ENCODE results near the gene THSD4.
"Not testable (repeated sequence)": the region's sequence is repeated elsewhere in the genome, so short reads cannot be mapped to it uniquely, and the experiment has no call there.

THSD4 gene

GRCh38 chr15:71654720-71655174, 539.5 kb downstream of the THSD4 start:
- in situ Hi-C loops (cut with HindIII; ENCODE audit: low sequenced_read_pairs), result no loop called here

DNA sequence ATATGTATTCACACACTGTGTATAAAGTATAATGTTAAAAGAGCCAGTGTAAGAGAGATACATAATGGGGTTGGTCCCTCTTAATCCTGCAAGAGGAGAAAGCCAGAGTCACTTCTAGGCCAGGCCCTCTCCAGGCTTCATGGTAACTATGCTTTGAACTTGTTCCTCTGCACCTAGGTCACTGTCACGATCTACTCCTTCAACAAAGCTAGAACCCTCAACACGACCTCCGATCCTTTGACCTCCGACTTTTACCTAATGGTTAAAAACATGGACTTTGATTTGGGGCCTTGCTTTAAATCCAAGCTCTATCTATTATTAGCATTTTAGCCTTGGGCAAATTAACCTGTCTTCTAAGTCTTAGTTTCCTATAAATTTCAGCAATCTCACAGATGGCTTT, 541.2 kb downstream of the THSD4 start:
- in situ Hi-C loops (cut with HindIII; ENCODE audit: low sequenced_read_pairs), result no loop called here

DNA sequence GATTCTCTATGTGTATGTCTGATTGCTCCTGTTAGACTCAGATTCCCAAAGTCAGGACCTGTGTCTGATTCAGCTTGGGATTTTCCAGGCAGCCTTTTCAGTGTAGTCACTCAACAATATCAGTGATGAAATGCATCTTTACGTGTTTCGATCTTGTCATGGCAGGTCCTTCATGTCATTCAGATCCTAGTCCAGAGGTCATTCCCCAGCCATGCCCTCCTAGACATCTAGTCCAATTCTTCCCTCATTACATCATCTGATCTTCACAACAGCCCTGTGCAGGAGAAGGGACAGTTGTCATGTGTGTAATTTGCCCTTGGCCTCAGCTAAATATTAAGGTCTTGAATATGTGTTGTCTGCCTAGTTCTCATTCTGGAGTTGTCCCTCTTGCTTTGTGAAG, 541.9 kb downstream of the THSD4 start:
- in situ Hi-C loops (cut with HindIII; ENCODE audit: low sequenced_read_pairs), result no loop called here

DNA sequence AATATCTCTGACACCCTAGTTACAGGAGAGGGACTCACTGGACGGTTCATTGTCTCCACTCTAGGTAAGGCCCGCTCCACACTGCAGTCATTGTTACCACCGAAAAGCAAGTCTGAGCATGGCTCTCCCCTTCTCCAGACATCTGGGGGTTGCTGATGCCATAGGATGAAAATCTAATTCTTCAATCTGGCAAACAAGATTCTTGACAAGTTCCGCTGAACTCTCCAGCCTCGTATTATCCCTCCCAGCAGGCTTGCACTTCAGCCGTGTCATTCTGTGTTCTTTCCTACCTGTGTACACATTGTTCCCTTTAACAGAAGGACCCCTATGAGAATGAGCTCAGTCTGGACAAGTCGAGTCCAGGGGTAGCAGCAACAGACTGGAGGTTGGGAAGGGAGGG, 542.8 kb downstream of the THSD4 start:
- in situ Hi-C loops (cut with HindIII; ENCODE audit: low sequenced_read_pairs), result no loop called here

DNA sequence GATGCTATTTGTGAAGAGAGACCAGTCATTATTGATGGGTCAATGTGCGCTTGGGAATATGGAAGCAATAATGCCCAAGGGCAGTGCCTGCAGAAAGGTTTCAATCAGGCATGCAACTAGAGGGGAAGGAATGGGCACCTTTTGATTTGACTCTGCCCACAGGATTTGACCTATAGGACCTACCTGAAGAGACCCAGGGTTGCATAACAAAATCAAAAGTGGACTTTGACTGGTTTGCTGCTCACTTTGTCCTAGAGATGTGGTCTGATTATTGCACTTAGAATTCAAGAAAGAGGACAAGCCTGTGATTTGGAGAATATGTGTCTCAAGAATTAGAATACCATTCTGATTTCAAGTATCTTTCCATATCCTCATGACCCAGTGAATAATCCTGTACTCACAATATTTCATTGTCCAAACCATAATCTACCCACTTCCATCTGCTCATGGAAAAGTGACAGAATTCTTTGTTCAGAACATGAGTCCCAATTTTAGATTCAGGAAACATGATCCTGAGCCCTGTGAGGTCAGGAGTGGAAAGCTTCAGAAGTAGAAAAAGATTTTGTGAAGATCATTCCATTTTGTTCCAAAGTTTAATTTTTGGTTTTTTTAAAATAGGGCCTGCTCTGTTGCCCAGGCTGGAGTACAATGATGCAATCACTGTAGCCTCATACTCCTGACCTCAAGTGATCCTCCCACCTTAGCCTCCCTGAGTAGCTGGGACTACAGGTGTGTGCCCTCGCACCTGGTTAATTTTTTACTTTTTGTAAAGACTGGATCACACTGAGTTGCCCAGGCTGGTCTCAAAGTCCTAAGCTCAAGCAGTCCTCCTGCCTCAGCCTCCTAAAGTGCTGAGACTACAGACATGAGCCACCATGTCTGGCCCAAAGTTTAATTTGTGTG, 543.8 kb downstream of the THSD4 start:
- in situ Hi-C loops (cut with HindIII; ENCODE audit: low sequenced_read_pairs), result no loop called here

DNA sequence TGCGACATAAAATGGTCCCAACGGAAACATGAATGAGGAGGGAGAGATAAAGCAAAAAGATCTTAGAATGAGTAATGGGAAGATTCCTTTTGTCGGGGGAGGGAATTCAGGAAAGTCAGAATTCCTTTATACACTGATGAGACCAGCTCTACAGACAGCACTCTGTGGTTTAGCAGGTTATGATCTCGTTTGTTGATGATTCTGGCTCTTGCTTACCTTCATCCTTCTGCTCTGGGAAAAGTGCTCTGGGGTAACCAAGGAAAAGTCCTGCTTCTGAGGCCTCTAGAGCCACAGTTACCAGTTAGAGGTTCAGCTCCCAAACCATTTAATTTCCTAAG, 544.4 kb downstream of the THSD4 start:
- in situ Hi-C loops (cut with HindIII; ENCODE audit: low sequenced_read_pairs), result no loop called here

DNA sequence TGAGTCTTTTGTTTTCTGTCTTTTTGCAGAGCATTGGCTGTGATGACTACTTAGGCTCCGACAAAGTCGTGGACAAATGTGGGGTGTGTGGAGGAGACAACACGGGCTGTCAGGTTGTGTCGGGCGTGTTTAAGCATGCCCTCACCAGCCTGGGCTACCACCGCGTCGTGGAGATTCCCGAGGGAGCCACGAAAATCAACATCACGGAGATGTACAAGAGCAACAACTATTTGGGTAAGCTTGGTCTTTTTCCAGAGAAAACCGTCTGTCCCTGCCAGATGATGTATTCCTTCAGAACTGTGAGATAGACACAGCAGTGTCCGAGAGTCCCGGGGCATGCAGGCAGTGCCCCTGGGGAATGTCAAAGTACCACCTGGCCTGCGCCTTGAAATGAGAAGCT, 545.2 kb downstream of the THSD4 start:
- in situ Hi-C loops (cut with HindIII; ENCODE audit: low sequenced_read_pairs), result no loop called here

DNA sequence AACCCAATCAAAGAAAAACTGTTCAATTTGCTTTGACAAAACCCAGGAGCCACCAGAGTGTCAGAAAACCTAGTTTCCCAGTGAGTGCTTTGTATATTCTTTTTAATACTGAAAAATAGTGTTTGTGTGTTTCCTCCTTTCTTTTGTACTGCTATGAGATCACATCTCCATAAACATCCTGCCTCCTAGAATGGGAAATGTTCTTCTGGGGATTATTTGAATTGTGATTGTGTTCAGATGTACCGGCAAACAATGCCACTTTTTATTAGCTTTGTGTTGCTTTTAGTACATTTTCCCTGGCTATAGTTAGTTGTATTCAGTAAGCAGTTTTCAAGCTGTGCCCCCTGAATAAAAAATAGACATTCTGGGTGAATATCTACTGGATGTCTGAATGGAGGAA, 547.0 kb downstream of the THSD4 start:
- in situ Hi-C loops (cut with HindIII; ENCODE audit: low sequenced_read_pairs), result no loop called here

- in situ Hi-C loops (cut with HindIII; ENCODE audit: low sequenced_read_pairs), result no loop called here
Measured at GRCh38 chr15:71664622-71665021, 549.4 kb downstream of the THSD4 start.

- in situ Hi-C loops (cut with HindIII; ENCODE audit: low sequenced_read_pairs), result no loop called here
Measured at GRCh38 chr15:71666763-71667620, 551.7 kb downstream of the THSD4 start.

DNA sequence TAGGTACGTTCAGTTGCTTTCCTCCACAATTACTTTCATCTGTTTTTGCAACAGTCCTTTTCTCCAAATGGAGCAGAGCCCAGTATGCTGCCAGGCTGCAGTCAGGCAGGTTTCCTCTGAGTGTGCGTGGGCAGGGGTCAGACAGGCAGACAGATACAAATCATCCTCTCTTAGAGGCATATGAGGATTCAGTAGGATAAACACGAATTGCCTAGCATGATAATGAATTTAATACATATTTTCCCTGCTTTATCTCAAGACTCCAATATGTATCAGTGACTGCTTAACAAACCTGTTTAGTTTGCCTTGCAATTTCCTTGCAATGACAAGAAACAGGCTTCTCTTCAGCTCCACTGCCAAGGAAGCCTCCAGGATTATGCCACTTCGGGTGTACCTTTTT, 554.4 kb downstream of the THSD4 start:
- in situ Hi-C loops (cut with HindIII; ENCODE audit: low sequenced_read_pairs), result no loop called here

DNA sequence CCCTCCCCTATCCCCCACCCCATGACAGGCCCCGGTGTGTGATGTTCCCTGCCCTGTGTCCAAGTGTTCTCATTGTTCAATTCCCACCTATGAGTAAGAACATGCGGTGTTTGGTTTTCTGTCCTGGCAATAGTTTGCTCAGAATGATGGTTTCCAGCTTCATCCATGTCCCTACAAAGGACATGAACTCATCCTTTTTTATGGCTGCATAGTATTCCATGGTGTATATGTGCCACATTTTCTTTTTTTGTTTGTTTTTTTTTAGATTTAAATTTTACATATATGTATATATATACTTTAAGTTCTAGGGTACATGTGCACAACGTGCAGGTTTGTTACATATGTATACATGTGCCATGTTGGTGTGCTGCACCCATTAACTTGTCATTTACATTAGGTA, 555.0 kb downstream of the THSD4 start:
- in situ Hi-C loops (cut with HindIII; ENCODE audit: low sequenced_read_pairs), result not testable (repeated sequence)

DNA sequence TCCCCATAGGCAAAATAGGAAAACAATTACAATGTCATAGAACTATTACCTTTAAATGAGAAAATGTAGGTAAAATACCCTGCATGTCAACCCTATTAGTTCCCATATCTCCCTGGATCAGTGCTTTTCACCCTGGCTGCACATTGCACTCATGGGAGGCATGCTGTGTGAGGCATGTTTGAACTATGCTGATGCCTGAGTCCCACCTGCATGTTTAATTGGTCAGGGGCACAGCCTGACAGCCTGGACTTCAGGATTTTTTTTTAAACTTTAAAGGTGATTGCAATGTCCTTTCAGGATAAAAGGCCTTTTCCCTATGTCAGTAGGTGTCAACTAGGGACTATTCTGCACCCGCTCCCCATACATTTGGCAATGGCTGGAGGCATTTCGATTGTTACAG, 559.1 kb downstream of the THSD4 start:
- in situ Hi-C loops (cut with HindIII; ENCODE audit: low sequenced_read_pairs), result no loop called here

DNA sequence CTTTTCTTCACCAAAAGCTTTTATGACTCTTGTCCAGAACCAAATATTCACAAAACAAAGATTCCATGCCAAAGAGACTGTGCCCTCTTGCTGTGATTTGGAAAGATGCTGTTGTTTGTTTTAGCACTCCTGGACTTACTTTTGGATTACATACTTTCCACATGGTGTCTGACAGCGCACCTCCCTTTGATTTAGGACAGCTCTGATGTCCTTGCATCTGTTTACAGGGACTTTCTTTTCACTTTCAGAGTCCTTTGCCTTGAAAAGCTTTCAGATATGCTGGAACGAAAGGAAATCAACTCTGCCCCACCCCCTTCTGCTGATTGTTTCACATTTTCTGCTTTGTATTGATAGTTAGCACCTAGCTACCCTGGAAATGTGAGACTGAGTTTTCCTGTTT, 562.1 kb downstream of the THSD4 start:
- in situ Hi-C loops (cut with HindIII; ENCODE audit: low sequenced_read_pairs), result no loop called here

DNA sequence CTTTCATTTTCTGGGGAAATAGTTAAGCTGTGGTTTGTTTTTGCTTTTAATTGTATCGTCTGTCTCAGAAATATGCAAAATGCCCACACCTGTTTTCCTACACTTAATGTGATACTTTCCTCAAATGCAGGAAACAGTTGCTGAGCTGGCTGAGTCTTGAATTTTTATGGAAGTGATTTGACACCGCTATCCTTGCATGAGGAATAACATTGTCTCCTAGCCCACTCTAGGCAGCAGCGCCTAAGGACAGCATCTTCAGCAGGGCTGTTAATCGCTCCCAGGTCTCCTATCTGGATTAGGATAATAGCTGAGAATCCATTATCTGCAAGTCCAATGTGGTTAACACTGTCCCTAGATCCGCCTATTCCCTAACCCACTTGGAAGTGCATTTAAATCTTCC, 562.5 kb downstream of the THSD4 start:
- in situ Hi-C loops (cut with HindIII; ENCODE audit: low sequenced_read_pairs), result no loop called here

DNA sequence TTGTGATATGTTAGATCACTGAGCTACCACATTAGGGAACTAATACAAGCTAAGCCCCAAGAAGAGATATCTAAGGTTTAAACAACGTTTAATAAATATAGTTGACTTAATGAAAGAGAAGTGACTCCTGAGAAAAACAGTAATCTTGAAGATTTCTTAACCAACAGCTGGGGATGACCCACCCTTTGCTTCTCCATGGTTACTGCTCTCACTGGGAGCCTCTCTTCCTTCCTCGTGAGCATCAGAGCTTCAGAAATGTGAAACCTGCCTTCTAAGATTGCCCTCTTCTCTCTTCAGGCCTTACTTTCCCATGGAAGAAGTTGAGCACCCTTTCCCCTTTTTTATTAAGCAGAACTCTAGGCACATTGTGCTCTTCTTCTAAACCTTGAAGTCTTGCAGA, 562.9 kb downstream of the THSD4 start:
- in situ Hi-C loops (cut with HindIII; ENCODE audit: low sequenced_read_pairs), result no loop called here

GRCh38 chr15:71678605-71679004, 563.3 kb downstream of the THSD4 start:
- in situ Hi-C loops (cut with HindIII; ENCODE audit: low sequenced_read_pairs), result no loop called here

DNA sequence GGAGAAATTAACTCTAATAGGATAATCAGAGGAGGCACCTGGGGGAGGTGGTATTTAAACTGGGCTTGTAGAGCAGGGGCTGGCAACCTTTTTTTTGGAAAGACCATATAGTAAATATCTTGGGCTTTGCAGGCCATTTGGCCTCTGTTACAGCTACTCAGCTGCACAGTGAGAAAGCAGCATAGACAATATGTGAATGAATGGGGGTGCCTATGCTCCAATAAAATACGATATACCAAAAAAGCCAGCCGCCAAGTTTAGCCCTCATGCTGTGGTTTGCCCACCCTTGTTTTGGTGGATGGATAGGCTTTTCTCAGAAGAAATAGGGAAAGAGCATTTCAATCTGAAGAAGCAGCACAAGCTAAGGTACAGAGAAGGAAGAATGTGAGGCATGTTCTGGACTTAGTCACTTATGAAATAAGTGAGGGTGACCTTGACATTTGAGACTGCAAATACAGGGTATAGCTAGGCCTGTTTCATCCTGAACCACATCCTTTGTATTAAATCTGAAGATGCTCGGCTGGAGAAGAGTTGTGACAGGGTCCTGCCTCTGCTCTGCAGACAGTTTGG, 564.0 kb downstream of the THSD4 start:
- in situ Hi-C loops (cut with HindIII; ENCODE audit: low sequenced_read_pairs), result no loop called here

GRCh38 chr15:71679793-71680353, 564.6 kb downstream of the THSD4 start:
- in situ Hi-C loops (cut with HindIII; ENCODE audit: low sequenced_read_pairs), result no loop called here

GRCh38 chr15:71682001-71682400, 566.7 kb downstream of the THSD4 start:
- in situ Hi-C loops (cut with HindIII; ENCODE audit: low sequenced_read_pairs), result no loop called here

All from endothelial cell of hepatic sinusoid (primary cell).